Femur (tissue), 1 donor: Measurements from ENCODE around the gene GGT6.
A peak's percentile ranks its signal among the peaks of the same experiment; 100 is the strongest.
"Not testable (repeated sequence)": the region's sequence is repeated elsewhere in the genome, so short reads cannot be mapped to it uniquely, and the experiment has no call there.

Source experiments
- DNase-seq: peaks from one replicate; pipeline ENCODE4 v3.0.0-alpha.2; 2017

GGT6 gene

GRCh38 chr17:4560421-4560820, at the start of gene GGT6:
Gene GGT6 (minus strand): TSS chr17:4560577. CDS start chr17:4560521, 56 bp downstream.
- peak; percentile 24 for DNase-seq

GRCh38 chr17:4610162-4610561, 49.8 kb upstream of the GGT6 start:
- DNase-seq, result no peak

- DNase-seq, result no peak
These were observed 49.4 kb upstream of the GGT6 start for GRCh38 chr17:4609761-4610160.

- DNase-seq, result peak; percentile 82
These were observed 47.4 kb upstream of the GGT6 start for GRCh38 chr17:4607773-4608187.

- no peak for DNase-seq
These were observed 46.9 kb upstream of the GGT6 start for GRCh38 chr17:4607261-4607741.

GRCh38 chr17:4605826-4606225, 45.4 kb upstream of the GGT6 start:
- DNase-seq, result no peak

- not testable (repeated sequence) for DNase-seq
These were observed 44.4 kb upstream of the GGT6 start for GRCh38 chr17:4604736-4605135.

- peak; percentile 90 for DNase-seq
These were observed 43.8 kb upstream of the GGT6 start for GRCh38 chr17:4604111-4604644.

- DNase-seq, result no peak
These were observed 41.7 kb upstream of the GGT6 start for GRCh38 chr17:4602041-4602440.

GRCh38 chr17:4601326-4601725, 40.9 kb upstream of the GGT6 start:
- DNase-seq, result no peak

GRCh38 chr17:4600563-4600962, 40.2 kb upstream of the GGT6 start:
- peak; percentile 73 for DNase-seq

- DNase-seq, result peak; percentile 79
These were observed 39.3 kb upstream of the GGT6 start for GRCh38 chr17:4599505-4600281.

- peak; percentile 70 for DNase-seq
These were observed 38.6 kb upstream of the GGT6 start for GRCh38 chr17:4598776-4599504.

GRCh38 chr17:4597975-4598374, 37.6 kb upstream of the GGT6 start:
- no peak for DNase-seq

- DNase-seq, result no peak
These were observed 36.4 kb upstream of the GGT6 start for GRCh38 chr17:4596636-4597380.

GRCh38 chr17:4595685-4596342, 35.4 kb upstream of the GGT6 start:
- DNase-seq, result not testable (repeated sequence)

- no peak for DNase-seq
These were observed 34.7 kb upstream of the GGT6 start for GRCh38 chr17:4594931-4595684.

GRCh38 chr17:4594406-4594805, 34.0 kb upstream of the GGT6 start:
- DNase-seq, result no peak

- no peak for DNase-seq
These were observed 32.6 kb upstream of the GGT6 start for GRCh38 chr17:4593021-4593421.

- no peak for DNase-seq
These were observed 32.0 kb upstream of the GGT6 start for GRCh38 chr17:4592240-4593005.

GRCh38 chr17:4591529-4591928, 31.2 kb upstream of the GGT6 start:
- no peak for DNase-seq
